ELR (cell line): ENCODE results near the gene KCNC2.
"Not testable (repeated sequence)": the region's sequence is repeated elsewhere in the genome, so short reads cannot be mapped to it uniquely, and the experiment has no call there.

Experiments
- DNase-seq: peaks from one replicate; pipeline ENCODE4 v3.0.0-alpha.2; 2015; ENCODE audit warnings: low read depth

Gene KCNC2

DNA sequence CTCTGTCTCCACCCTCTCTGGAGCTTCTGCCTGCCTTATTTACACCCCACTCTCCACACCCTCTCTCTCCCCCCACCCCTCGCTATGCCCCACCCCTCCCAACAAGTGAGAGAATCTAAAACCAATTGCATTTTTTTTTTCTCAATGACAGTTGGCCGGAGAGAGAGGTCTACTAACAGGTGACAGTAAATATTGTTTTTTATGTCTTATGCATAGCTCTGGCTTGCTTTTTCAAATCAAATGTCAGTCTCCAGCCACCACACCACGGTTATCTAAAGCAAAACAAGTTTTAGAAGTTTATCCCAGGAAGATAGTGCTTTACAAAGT, at the start of gene KCNC2:
Gene KCNC2, minus strand, starts transcription at position 28 of the 327 bp plus-strand sequence.
- no peak for DNase-seq

DNA sequence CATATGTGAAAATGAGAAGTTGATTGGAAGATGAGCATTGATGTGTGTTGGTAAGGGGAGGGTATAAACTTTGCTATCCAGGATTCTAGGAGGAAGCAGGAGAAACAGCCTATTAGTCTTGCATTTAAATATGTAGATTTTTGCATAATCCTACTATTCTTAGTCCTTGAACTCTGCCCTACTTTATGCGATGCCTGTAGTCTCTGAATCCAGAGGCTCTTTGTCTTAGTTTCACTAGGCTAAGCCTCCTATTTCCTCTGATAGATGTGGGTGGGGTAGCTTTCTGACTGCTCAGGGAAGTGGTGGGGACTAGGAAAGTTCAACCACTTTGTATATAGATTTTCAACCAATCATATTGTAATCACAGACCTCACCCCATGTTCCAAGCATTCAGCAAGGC, 49.5 kb upstream of the KCNC2 start:
- no peak for DNase-seq

- peak; percentile 3 for DNase-seq
These were observed 47.9 kb upstream of the KCNC2 start for GRCh38 chr12:75257510-75257909.

DNA sequence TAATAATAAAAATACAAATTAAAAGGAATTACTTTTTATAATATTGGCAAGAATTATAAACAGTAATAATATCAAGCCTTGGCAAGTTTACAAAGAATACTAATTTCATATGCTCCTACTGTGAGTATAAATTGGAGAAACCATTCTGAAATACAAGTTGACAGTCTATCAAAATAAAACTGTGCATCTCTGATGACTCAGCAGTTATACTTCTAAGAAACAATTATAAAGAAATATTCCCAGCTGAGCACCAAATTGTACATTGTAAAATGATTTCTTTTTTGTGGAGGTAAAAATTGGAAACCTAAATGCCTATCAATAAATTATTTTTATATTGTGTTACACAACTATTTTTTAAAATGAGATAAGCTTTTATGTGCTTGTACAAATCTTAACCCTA, 35.5 kb upstream of the KCNC2 start:
- no peak for DNase-seq

DNA sequence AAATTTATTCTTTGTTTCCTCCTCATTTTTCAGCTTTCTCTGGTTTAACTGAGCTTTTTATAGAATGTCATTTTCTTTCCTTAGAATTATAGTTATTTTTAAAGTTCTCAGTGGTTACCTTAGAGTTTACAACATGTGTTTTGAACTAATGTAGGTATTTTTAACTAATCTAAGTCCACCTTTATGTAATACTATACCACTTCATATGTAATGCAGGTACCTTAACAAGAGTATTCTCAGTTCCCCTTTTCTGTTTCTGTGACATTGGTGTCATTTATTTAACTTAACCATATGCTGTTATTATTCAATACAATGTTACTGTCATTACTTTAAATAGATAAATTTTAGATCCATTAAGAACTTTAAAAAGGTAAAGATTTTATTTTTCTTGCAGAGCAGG, 30.3 kb upstream of the KCNC2 start:
- no peak for DNase-seq

- peak; percentile 64 for DNase-seq
These were observed 26.6 kb upstream of the KCNC2 start for GRCh38 chr12:75236206-75236605.

- DNase-seq = no peak
These were observed 17.5 kb upstream of the KCNC2 start for GRCh38 chr12:75227132-75227531.

GRCh38 chr12:75212072-75212471, 2.4 kb upstream of the KCNC2 start:
- DNase-seq = peak; percentile 8

DNA sequence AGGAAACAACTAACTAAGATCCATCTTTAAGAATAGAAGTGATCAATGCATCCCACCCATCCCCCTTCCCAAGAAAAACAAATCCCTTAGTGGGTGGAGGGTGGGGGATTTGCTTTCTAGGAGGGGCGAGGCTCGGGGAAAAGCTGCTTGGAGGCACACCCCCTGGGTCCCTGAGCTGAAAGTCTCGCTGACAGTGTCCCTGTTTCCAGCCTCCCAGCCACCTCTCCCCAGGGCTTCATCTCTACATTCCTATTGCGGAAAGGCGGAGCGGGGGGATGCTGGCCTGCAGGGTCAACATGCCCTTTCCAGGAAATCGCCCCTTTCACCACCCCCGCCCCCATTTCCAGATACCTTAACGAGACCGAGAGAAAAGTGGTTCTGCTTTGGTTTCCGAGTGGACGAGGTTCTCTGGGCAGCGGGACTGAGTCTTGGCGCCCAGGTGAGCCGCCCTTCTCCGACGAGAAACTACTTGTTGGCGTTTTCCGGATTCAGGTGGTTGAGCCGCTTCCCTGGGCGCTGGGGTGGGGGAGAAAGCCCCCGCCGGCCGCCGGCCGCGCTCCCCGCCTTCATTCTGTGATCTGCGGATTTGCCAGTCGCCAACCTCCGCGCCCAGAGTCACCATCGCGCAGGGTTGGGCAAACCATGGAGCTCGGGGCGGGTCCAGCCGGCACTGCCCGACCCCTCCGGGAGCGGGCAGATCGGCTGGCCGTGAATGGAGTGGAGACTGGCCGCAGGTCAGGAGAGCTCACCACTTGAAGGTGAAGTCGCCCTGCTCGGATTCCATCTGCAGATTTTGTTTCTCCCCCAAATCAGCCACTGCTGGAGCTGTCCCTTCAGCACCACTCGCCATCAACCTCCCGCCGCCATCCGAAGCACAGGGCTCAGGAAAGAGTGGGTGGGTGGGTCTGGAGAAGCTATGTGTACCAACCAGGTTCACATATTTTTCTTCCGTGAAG, 505 bp downstream of the KCNC2 start:
- DNase-seq = peak; percentile 48

DNA sequence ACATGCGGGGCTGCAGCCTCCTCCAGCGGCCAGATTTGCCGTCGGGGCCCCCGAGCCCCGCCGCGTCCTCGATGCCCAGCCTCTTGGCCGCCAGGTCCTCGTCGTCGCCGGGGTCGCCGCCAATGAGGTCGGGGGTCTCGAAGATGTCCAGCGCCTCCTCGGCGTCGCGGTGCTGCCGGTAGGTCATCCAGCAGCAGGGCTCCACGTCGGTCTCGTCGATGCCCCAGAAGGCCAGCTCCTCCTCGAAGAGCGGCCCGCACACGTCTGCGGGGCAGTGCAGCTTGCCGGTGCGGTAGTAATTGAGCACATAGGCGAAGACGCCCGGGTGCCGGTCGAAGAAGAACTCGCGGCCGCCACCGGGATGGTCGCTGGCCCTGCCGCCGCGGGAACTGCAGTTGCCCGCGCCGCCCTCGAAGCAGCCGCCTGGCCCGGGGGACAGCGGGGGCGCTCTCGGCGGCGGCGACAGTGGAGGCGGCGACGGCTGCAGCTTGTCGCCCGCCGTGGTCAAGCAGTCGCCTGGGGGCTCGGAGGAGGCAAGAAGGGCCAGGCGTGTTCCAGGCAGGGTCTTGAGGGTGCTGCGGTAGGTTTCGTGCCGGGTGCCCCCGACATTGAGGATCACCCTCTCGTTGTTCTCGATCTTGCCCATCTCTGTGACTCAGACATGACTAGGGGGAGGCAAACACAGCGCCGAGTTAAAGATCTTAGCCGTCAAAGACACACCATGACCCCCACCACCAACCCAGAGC, 2.1 kb downstream of the KCNC2 start:
- no peak for DNase-seq

- DNase-seq = no peak
These were observed 4.1 kb downstream of the KCNC2 start for GRCh38 chr12:75205558-75205957.

DNA sequence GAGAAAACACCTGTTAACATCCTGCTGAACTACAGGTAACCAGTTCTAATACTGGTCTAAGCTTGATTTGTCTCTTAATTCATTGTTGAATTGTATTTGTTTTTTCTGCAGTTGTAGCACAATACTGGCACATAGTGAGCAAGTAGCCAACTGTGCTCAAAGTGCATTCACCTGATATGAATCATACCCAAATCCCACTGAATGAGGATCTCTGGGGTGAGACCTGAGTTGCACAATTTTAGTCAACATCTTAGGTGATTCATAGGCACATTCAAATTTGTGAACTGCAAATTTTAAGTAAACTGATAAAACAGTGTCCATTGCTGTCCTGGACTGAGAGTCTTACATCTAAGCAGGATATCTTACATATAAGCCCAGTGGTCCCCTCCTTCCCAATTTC, 12.8 kb downstream of the KCNC2 start:
- peak; percentile 47 for DNase-seq

- DNase-seq = no peak
These were observed 13.2 kb downstream of the KCNC2 start for GRCh38 chr12:75196408-75196807.

DNA sequence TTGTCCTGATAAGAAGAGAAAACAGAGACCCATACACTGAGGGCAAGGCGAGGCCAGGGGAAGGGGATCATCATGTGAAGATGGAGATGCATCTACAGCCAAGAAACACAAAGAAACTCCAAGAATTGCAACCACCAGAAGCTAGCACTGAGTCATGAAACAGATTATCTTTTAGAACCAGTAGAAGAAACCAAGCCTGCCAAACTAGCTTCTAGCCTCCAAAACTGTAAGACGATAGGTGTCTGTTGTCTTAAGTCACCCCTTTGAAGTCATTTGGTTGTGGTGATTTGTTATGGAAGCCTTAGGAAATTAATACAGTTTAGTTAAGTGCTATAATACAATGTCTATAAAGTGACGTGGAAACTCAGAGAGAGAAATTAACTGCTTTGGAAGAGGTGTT, 15.4 kb downstream of the KCNC2 start:
- no peak for DNase-seq

DNA sequence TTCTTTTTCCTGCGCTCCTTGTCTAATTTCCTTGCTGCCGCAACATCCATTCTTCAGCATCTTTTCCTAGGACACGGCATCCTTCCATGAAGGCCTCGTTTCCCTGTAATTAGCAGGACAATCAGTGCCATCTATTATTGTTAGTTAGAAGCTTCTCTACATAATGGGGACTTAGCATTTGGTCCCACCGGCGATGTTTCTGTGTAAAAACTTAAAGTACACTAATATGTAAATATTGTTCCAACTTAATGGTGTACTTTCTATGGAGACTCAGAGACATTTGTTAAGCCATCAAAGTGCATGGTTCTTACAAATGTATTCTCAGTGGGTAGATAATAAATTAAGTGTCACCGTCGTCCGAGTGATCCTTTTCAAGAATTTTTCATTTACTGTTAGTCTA, 17.4 kb downstream of the KCNC2 start:
- no peak for DNase-seq

DNA sequence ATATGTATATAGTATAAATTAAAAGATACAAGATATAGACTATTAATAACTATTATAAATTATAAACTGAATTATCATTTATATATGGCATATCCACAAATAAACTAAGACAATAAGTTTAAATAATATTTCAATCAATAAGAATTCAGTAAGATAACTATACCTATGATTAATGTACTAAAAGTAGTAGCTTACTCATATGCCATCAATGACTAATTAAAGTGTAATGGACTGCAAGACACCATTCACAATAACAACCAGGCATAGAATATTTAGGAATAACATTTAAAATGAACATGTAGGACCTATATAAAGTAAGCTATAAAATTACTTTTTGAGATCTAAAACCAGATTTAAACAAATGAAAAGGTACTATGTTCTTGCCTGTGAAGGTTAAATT, 18.8 kb downstream of the KCNC2 start:
- peak; percentile 33 for DNase-seq

GRCh38 chr12:75185881-75186280, 23.8 kb downstream of the KCNC2 start:
- DNase-seq = not testable (repeated sequence)

GRCh38 chr12:75184516-75184915, 25.1 kb downstream of the KCNC2 start:
- no peak for DNase-seq

GRCh38 chr12:75183967-75184366, 25.7 kb downstream of the KCNC2 start:
- no peak for DNase-seq

GRCh38 chr12:75177997-75178396, 31.6 kb downstream of the KCNC2 start:
- peak; percentile 93 for DNase-seq

- no peak for DNase-seq
These were observed 37.0 kb downstream of the KCNC2 start for GRCh38 chr12:75172611-75173010.

GRCh38 chr12:75170640-75171185, 38.9 kb downstream of the KCNC2 start:
- no peak for DNase-seq

DNA sequence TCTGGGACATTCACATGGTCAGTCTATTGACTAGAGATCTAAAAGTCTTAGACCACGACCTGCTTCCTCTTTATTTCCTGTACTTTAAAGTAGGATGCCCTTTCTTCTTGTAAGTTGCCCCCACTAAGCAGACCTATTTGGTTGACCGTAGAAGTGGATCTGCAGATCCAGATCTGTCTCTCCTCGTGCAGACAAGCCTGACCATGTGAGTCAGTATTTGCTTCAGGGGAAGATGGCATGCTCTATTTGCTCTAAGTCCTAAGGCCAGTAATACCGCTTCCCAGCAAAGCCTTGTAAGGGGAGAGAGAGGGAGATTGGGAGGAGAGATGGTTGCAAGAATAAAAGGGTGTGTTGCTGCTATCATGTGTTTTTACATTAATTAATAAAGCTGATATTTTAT, 46.8 kb downstream of the KCNC2 start:
- no peak for DNase-seq
